ENCODE data around the gene C1orf35. TPM values are rescaled to one million over a fixed set of nuclear protein-coding genes. Genes with fewer than 3 reads are reported as not detected.

C1orf35 gene
- total and polyA plus RNA-seq, 4 donors: 4.0 to 7.5 (median 6.4) TPM

GRCh38 chr1:228151180-228151925 is 48.2 kb upstream of the C1orf35 start:
- TF ChIP-seq TAF1 (conservative IDR thresholded peaks at IDR 0.05) (no peak), SP1 (IDR thresholded peaks at IDR 0.05) (no peak), HNF4A (conservative IDR thresholded peaks at IDR 0.05) (no peak), CTCF (IDR thresholded peaks at IDR 0.05; ENCODE audit: low read depth, low read length, missing input control) (no peak), ZBTB33 (IDR thresholded peaks at IDR 0.05) (no peak), REST (IDR thresholded peaks at IDR 0.05) (no peak), NR2F2 (IDR thresholded peaks at IDR 0.05) (no peak), RAD21 (IDR thresholded peaks at IDR 0.05) (no peak), FOXA1 (IDR thresholded peaks at IDR 0.05) (no peak), ATF3 (IDR thresholded peaks at IDR 0.05) (no peak), FOXA2 (IDR thresholded peaks at IDR 0.05) (no peak), JUND (IDR thresholded peaks at IDR 0.05) (no peak)
- Histone ChIP-seq H3K27ac (ENCODE audit: low read depth in 1 of 2, low read length in 2 of 2) (peak overlapping the region in 1 of 2 donors; percentile 64), H3K4me3 (ENCODE audit: low read depth in 1 of 3, low read length in 3 of 3) (no peak overlapping the region), H3K9me3 (ENCODE audit: control insufficient read depth in 4 of 4, low read length in 3 of 4) (no peaks in the 10 kb centered on the region), H3K36me3 (ENCODE audit: control insufficient read depth in 4 of 4, insufficient read depth in 3 of 4, low read depth in 1 of 4, low read length in 3 of 4) (peaks cover 0 to 14% (median 8%) of the 10 kb centered on the region in 4 donors), H3K27me3 (ENCODE audit: control insufficient read depth in 4 of 4, insufficient read depth in 4 of 4, low read length in 3 of 4) (no peaks in the 10 kb centered on the region), H3K4me1 (ENCODE audit: control insufficient read depth in 4 of 4, insufficient read depth in 4 of 4, low read length in 3 of 4) (peaks cover 0 to 3% (median 1%) of the 10 kb centered on the region in 4 donors), H3K9ac (ENCODE audit: low read depth in 1 of 2, low read length in 2 of 2) (no peak overlapping the region)
- DNase-seq (ENCODE audit: low spot score): no peak
- WGBS: 88% methylated on average over 12 of the region's 12 CpGs

- Histone ChIP-seq H3K27ac (ENCODE audit: low read depth in 1 of 2, low read length in 2 of 2) (peak overlapping the region; percentile 31 to 64), H3K4me3 (ENCODE audit: low read depth in 1 of 3, low read length in 3 of 3) (no peak overlapping the region), H3K9ac (ENCODE audit: low read depth in 1 of 2, low read length in 2 of 2) (no peak overlapping the region), H3K9me3 (ENCODE audit: control insufficient read depth in 4 of 4, low read length in 3 of 4) (no peaks in the 10 kb centered on the region), H3K27me3 (ENCODE audit: control insufficient read depth in 4 of 4, insufficient read depth in 4 of 4, low read length in 3 of 4) (no peaks in the 10 kb centered on the region), H3K4me1 (ENCODE audit: control insufficient read depth in 4 of 4, insufficient read depth in 4 of 4, low read length in 3 of 4) (peaks cover 0 to 2% (median 0%) of the 10 kb centered on the region in 4 donors), H3K36me3 (ENCODE audit: control insufficient read depth in 4 of 4, insufficient read depth in 3 of 4, low read depth in 1 of 4, low read length in 3 of 4) (peaks cover 0 to 20% (median 10%) of the 10 kb centered on the region in 4 donors)
- no peak for DNase-seq (ENCODE audit: low spot score)
- TF ChIP-seq HNF4G (IDR thresholded peaks at IDR 0.05) (no peak), MAX (IDR thresholded peaks at IDR 0.05) (no peak), YY1 (IDR thresholded peaks at IDR 0.05) (no peak)
- 80% methylated on average over 17 of the region's 17 CpGs for WGBS
Measured at GRCh38 chr1:228150461-228151179, 47.5 kb upstream of the C1orf35 start.

Data from liver (tissue), 9 donors.